Neural cell (in vitro differentiated cells): ENCODE data around the gene GUCY1A2. TPM values are rescaled to one million over a fixed set of nuclear protein-coding genes. Genes with fewer than 3 reads are reported as not detected.

Experiments used
- H2AFZ ChIP-seq: fragments of 200-600, 300-800 bp; sonication (generic), shearing (Covaris generic); 2 replicates; pipeline ENCODE4 v1.6.0; 2014; ENCODE audit warnings: low read depth, mild to moderate bottlenecking, antibody characterized with exemption, low read length, moderate library complexity
- H3F3A ChIP-seq: fragments of 200-600 bp; shearing (Covaris generic); 2 replicates; pipeline ENCODE4 v1.6.1; 2016; ENCODE audit warnings: mild to moderate bottlenecking, moderate library complexity, mixed read lengths, antibody characterized with exemption, low read length; ENCODE audit not compliant: insufficient read depth, poor library complexity, severe bottlenecking
- H3K27ac ChIP-seq: fragments of 200-600, 300-800 bp; sonication (generic), shearing (Covaris generic); 2 replicates; pipeline ENCODE4 v1.5.1; 2014; ENCODE audit warnings: mild to moderate bottlenecking, low read length, moderate library complexity
- H3K27me3 ChIP-seq: fragments of 300-800, 200-600 bp; sonication (generic), shearing (Covaris generic); 2 replicates; pipeline ENCODE4 v1.6.0; 2014; ENCODE audit warnings: mild to moderate bottlenecking, low read depth, low read length, moderate library complexity; ENCODE audit not compliant: insufficient read depth
- H3K36me3 ChIP-seq: fragments of 300-800, 200-600 bp; sonication (generic), shearing (Covaris generic); 2 replicates; pipeline ENCODE4 v1.5.1; 2014; ENCODE audit warnings: mild to moderate bottlenecking, antibody characterized with exemption, low read length, moderate library complexity; ENCODE audit not compliant: insufficient read depth
- H3K4me2 ChIP-seq: fragments of 300-800, 200-600 bp; sonication (generic), shearing (Covaris generic); 2 replicates; pipeline ENCODE4 v1.6.0; 2014; ENCODE audit warnings: mild to moderate bottlenecking, low read length
- H3K4me3 ChIP-seq: fragments of 300-800, 200-600 bp; sonication (generic), shearing (Covaris generic); 2 replicates; pipeline ENCODE4 v1.5.1; 2014; ENCODE audit warnings: mild to moderate bottlenecking, low read length, moderate library complexity
- H3K79me2 ChIP-seq: fragments of 200-600 bp; shearing (Covaris generic); replicated peaks from 2 replicates; pipeline ENCODE4 v1.6.0; 2014; ENCODE audit warnings: mild to moderate bottlenecking, low read length, moderate library complexity; ENCODE audit not compliant: insufficient read depth
- H3K9ac ChIP-seq: fragments of 300-800, 200-600 bp; sonication (generic), shearing (Covaris generic); 2 replicates; pipeline ENCODE4 v1.6.1; 2016; ENCODE audit warnings: mild to moderate bottlenecking, low read length, mixed read lengths
- H3K9me2 ChIP-seq: fragments of 200-600 bp; shearing (Covaris generic); 2 replicates; pipeline ENCODE4 v1.6.1; 2016; ENCODE audit warnings: mild to moderate bottlenecking, low read length, mixed read lengths; ENCODE audit not compliant: insufficient read depth
- H3K9me3 ChIP-seq: fragments of 200-600, 300-800 bp; sonication (generic), shearing (Covaris generic); 2 replicates; pipeline ENCODE4 v1.6.1; 2016; ENCODE audit warnings: mild to moderate bottlenecking, mixed run types, low read length, moderate library complexity, mixed read lengths
- H4K20me1 ChIP-seq: fragments of 200-600 bp; shearing (Covaris generic); 2 replicates; pipeline ENCODE4 v1.6.1; 2016; ENCODE audit warnings: mild to moderate bottlenecking, mixed run types; ENCODE audit not compliant: insufficient read depth
- EP300 ChIP-seq: fragments of 450-650 bp; conservative IDR thresholded peaks from 2 replicates; pipeline ENCODE4 v1.6.1; 2014; ENCODE audit warnings: antibody characterized with exemption, mild to moderate bottlenecking, moderate library complexity; ENCODE audit not compliant: poor library complexity, severe bottlenecking
- EZH2 ChIP-seq: fragments of 200-600, 300-800 bp; shearing (Covaris generic), sonication (generic); IDR thresholded peaks from 2 replicates; pipeline ENCODE4 v1.6.1; 2014; ENCODE audit warnings: antibody characterized with exemption, low read length, borderline replicate concordance, mild to moderate bottlenecking; ENCODE audit not compliant: insufficient read depth, poor library complexity, severe bottlenecking
- MXI1 ChIP-seq: fragments of 450-650 bp; conservative IDR thresholded peaks from 2 replicates; pipeline ENCODE4 v1.6.1; 2014; ENCODE audit warnings: antibody characterized with exemption, mild to moderate bottlenecking; ENCODE audit not compliant: poor library complexity, severe bottlenecking
- POLR2AphosphoS5 ChIP-seq: IDR thresholded peaks from 2 replicates; pipeline ENCODE4 v1.6.1; 2012
- RAD21 ChIP-seq: fragments of 450-650 bp; conservative IDR thresholded peaks from 2 replicates; pipeline ENCODE4 v1.6.1; 2014; ENCODE audit warnings: antibody characterized with exemption, mild to moderate bottlenecking, moderate library complexity
- REST ChIP-seq: IDR thresholded peaks from 2 replicates; pipeline ENCODE4 v1.6.1; 2012; ENCODE audit warnings: borderline replicate concordance
- SMC3 ChIP-seq: fragments of 450-650 bp; conservative IDR thresholded peaks from 2 replicates; pipeline ENCODE4 v1.6.1; 2014; ENCODE audit warnings: antibody characterized with exemption, mild to moderate bottlenecking, moderate library complexity; ENCODE audit not compliant: poor library complexity
- TAF1 ChIP-seq: IDR thresholded peaks from 2 replicates; pipeline ENCODE4 v1.6.1; 2012; ENCODE audit warnings: low read depth
- polyA plus RNA-seq: library from polyadenylated mRNA; depleted of rRNA; stranded (reverse); fragments of >200 nt; gene quantifications from 2 replicates; pipeline ENCODE4 v1.2.3, GENCODE V29; 2014
- TF ChIP-seq, protein P1 (sequence below): fragments of 450-650 bp; IDR thresholded peaks from 2 replicates; pipeline ENCODE4 v1.5.1; 2014; ENCODE audit warnings: antibody characterized with exemption, mild to moderate bottlenecking, moderate library complexity; ENCODE audit not compliant: poor library complexity, severe bottlenecking

The GUCY1A2 gene
- polyA plus RNA-seq, 1 donor from 2014 or later: 5.1 TPM

DNA sequence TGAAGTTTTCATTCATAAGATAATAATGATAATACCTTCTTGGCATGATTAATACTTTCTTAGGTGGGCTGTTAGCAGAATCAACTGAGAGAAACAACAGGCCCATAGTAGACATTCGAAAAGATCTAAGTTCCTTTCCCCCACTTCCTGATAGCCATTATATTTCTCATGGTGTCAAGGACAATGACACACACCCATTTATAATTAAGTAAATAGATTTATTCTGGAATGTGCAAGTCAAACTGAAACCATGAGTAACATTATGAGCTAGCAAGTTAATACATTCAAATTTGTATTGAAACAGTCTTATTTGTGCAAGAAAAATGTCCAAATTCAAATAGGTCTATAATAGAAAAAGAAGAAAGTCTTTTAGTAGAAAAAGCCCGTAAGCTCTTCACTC, 301.1 kb downstream of the GUCY1A2 start:
- TF ChIP-seq, protein P1, sequence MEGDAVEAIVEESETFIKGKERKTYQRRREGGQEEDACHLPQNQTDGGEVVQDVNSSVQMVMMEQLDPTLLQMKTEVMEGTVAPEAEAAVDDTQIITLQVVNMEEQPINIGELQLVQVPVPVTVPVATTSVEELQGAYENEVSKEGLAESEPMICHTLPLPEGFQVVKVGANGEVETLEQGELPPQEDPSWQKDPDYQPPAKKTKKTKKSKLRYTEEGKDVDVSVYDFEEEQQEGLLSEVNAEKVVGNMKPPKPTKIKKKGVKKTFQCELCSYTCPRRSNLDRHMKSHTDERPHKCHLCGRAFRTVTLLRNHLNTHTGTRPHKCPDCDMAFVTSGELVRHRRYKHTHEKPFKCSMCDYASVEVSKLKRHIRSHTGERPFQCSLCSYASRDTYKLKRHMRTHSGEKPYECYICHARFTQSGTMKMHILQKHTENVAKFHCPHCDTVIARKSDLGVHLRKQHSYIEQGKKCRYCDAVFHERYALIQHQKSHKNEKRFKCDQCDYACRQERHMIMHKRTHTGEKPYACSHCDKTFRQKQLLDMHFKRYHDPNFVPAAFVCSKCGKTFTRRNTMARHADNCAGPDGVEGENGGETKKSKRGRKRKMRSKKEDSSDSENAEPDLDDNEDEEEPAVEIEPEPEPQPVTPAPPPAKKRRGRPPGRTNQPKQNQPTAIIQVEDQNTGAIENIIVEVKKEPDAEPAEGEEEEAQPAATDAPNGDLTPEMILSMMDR: no peak
- H3K9ac ChIP-seq: no peak overlapping the region
- H3K4me2 ChIP-seq: no peak overlapping the region
- no peaks in the 10 kb centered on the region for H3K27me3 ChIP-seq
- H2AFZ ChIP-seq: no peak overlapping the region
- no peaks in the 10 kb centered on the region for H4K20me1 ChIP-seq
- no peak overlapping the region for H3K4me3 ChIP-seq
- H3K27ac ChIP-seq: no peak overlapping the region
- no peaks in the 10 kb centered on the region for H3K9me3 ChIP-seq
- H3K36me3 ChIP-seq: no peaks in the 10 kb centered on the region
- no peaks in the 10 kb centered on the region for H3F3A ChIP-seq
- H3K79me2 ChIP-seq: no peaks in the 10 kb centered on the region
- no peaks in the 10 kb centered on the region for H3K9me2 ChIP-seq

DNA sequence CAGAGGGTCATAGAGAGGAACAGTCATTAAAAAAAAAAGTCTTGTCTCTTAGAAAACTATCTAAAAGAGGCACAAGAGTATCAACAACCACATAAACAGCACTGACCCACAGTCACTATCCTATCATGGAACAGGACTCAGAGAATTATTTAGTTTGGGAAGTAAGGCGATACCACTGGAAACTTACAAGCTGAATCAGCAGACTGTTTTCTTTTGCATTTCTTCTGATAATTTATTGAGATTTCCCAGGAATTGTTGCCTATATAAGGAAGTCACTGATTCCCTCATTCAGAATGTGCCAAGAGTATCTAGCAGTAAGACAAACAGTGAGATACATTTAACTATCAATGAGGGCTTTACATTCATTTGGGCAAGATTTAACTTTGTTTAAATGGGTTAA, 304.1 kb downstream of the GUCY1A2 start:
- Histone ChIP-seq H3K9ac (no peak overlapping the region), H3K9me3 (no peaks in the 10 kb centered on the region), H3K36me3 (no peaks in the 10 kb centered on the region), H3K79me2 (no peaks in the 10 kb centered on the region), H3F3A (no peaks in the 10 kb centered on the region), H3K4me3 (no peak overlapping the region), H3K27ac (no peak overlapping the region), H4K20me1 (no peaks in the 10 kb centered on the region), H3K4me2 (no peak overlapping the region), H2AFZ (no peak overlapping the region), H3K27me3 (no peaks in the 10 kb centered on the region), H3K9me2 (no peaks in the 10 kb centered on the region)
- TF ChIP-seq POLR2AphosphoS5: no peak
- no peak for TF ChIP-seq RAD21
- TF ChIP-seq TAF1: no peak
- no peak for TF ChIP-seq EZH2
- TF ChIP-seq MXI1: no peak
- no peak for TF ChIP-seq REST
- no peak for TF ChIP-seq SMC3
- TF ChIP-seq EP300: no peak

DNA sequence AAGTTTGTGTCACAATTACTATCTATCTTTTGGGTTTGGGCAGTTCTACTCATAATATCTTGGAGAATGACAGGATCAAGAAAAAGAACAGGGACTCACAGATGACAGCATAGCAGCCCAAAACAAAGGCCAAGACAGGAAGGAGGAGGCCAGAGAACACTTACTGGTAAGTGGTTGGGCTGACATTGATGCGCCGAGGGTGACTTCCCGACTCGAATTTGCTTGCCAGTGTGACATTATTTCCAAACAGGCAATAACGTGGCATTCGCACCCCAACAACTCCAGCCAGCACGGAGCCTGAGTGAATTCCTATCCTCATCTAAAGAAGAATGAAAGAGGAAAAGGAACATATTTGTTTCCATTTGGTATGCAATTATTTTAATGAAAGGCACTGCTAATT, 309.9 kb downstream of the GUCY1A2 start:
- Histone ChIP-seq H3F3A (no peaks in the 10 kb centered on the region), H3K9ac (no peak overlapping the region), H3K9me2 (no peaks in the 10 kb centered on the region), H4K20me1 (no peaks in the 10 kb centered on the region), H3K36me3 (no peaks in the 10 kb centered on the region), H2AFZ (no peak overlapping the region), H3K4me2 (no peak overlapping the region), H3K27me3 (no peaks in the 10 kb centered on the region), H3K9me3 (no peaks in the 10 kb centered on the region), H3K4me3 (no peak overlapping the region), H3K79me2 (no peaks in the 10 kb centered on the region), H3K27ac (no peak overlapping the region)
- TF ChIP-seq REST (no peak), SMC3 (no peak), EP300 (no peak)
